GM19193 (cell line): ENCODE measurements around the gene IL27RA.
A peak's percentile ranks its signal among the peaks of the same experiment; 100 is the strongest.

ENCODE experiments used
- POLR2A ChIP-seq: IDR thresholded peaks from 4 replicates; pipeline ENCODE4 v1.6.1; 2011; ENCODE audit not compliant: insufficient read depth, insufficient read length; ENCODE audit errors: extremely low read depth

Gene IL27RA

DNA sequence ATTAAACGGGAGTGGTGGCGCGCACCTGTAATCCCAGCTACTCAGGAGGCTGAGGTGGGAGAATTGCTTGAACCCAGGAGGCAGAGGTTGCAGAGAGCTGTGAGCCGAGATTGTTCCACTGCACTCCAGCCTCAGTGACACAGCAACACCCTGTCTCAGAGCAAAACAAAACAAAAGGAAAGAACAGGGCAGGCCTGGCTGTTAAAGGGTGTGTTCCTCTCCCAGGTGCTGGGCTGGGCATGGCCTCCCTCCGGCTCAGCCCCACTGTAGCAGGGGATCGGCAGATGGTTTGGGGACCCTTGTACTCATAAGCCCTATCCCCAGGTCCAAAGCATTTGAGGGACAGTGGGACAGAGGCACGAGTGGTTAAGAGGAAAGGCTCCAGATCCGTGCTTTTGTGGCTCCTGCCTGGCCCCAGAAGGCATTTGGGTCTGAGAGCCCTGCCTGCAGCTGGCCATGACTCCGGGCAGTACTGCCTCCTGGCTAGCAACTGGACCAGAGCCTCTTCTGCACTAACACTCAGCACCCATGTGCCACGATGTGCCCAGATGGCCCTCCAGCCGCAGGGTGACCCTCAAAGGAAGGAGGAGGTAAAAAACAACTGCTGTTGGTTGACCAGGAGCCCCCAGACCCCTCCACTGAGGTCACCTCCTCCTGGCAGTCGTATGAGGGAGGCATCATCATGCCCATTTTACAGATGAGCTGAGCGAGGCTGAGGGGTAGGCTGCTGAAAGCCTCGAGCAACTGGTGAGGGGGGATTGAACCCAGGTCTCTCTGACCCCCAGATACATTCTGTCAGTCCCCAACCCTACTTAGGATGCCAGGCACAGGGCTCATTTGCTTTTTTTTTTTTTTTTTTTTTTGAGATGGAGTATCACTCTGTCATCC is 35.4 kb upstream of the IL27RA start:
- no peak for TF ChIP-seq POLR2A

DNA sequence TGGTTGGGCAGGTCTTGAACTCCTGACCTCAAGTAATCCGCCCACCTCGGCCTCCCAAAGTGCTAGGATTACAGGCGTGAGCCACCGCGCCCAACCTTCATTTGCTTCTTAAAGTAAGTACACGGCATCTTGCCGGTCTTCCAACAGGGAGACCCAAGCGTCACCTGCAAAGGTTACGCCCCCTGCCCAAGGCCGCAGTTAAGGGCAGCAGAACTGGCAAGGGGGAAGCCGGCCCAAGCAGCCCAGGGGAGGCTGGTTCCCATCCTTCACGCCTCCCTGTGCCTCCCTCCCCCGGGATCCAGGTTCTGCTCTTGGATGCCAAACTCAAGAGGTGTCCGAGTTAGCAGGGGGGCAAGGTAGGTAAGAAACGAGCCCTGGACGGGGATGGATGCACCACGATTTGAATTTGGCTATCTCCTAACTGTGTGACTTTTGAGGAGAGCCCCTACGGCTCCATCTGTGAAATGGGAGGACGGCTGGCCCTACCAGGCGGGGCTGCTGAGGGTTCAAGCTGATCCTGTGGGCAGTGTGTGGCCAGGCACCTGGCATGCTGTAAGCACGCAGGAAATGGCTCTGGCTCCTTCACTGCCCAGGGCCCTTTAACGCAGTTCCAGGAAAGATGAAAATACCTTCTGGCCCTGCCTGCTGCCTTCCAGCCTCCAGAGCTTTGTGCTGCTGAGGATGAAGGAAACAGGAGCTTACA is 34.5 kb upstream of the IL27RA start:
- TF ChIP-seq POLR2A: no peak

DNA sequence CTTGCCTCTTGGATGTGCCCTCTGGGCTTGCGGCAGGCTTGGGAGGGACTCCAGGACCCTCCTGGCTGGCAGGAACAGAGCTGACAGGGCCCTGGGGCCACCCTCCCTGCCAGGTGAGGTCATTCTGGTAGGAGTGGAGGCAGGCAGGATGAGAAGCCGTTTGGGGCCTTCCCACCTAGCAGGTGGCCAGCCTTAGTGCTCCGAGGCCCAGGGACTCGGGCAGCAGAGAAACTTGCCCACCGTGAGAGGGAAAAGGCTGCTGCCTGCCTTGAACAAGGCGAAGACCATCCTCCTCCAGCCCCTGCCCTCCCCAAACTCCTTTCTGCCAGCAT is 34.0 kb upstream of the IL27RA start:
- no peak for TF ChIP-seq POLR2A

GRCh38 chr19:13998426-13998825 is 33.1 kb upstream of the IL27RA start:
- TF ChIP-seq POLR2A: no peak

DNA sequence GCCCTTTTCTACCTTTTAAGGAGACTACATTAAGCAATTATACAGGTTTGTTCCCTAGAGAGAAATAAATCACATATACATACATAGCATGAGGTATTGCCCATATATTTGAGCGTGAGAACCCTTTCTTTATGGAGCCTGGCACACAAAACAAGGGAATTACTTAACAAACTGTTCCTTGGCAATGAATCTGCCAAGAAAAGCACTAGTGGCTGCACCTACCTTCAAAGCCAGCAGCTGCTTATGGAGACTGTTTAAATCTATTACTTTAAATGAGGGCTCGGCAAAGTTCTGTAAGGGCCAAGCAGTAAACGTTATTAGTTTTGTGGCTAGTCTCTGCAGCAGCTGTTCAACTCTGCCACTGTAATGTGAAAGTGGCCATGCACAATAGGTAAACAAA is 32.5 kb upstream of the IL27RA start:
- TF ChIP-seq POLR2A: no peak

GRCh38 chr19:14000691-14001375 is 30.7 kb upstream of the IL27RA start:
- TF ChIP-seq POLR2A: no peak

- no peak for TF ChIP-seq POLR2A
Observed at GRCh38 chr19:14002571-14003250, 28.9 kb upstream of the IL27RA start.

- no peak for TF ChIP-seq POLR2A
Observed at GRCh38 chr19:14003251-14004055, 28.1 kb upstream of the IL27RA start.

DNA sequence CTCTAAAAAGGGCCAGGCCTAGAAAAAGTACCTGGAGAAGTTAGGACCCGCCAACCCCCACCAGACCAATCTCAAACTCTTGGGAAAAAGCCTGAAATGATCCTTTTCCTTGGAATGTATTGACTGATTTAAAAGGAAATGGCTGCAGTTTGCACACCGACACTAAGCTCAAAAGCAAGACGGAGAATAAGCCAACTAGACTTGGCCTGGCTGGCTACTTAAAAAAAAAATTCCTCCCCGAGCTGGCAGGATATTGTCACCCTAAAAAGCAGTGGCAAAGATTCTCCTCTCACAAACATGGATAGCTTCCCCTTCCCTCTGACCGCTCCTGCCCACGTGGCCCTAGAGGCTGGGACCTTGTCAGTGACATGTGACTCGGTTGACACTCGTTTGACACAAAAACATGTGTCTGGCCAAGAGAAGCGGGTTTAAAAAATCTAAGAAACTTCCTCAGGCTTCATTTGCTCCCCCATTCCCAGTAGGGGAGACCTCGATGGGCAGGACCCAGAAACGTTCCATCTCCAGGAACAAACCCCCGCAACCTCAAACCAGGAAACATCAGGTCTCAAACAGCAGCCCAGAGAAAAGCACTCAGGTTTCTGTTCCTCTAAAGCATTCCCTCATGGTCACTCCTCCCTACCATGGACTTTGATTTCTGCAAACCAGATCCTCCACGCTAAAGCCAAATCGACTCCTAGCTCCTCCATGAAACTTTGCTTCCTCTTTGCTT is 26.8 kb upstream of the IL27RA start:
- no peak for TF ChIP-seq POLR2A

DNA sequence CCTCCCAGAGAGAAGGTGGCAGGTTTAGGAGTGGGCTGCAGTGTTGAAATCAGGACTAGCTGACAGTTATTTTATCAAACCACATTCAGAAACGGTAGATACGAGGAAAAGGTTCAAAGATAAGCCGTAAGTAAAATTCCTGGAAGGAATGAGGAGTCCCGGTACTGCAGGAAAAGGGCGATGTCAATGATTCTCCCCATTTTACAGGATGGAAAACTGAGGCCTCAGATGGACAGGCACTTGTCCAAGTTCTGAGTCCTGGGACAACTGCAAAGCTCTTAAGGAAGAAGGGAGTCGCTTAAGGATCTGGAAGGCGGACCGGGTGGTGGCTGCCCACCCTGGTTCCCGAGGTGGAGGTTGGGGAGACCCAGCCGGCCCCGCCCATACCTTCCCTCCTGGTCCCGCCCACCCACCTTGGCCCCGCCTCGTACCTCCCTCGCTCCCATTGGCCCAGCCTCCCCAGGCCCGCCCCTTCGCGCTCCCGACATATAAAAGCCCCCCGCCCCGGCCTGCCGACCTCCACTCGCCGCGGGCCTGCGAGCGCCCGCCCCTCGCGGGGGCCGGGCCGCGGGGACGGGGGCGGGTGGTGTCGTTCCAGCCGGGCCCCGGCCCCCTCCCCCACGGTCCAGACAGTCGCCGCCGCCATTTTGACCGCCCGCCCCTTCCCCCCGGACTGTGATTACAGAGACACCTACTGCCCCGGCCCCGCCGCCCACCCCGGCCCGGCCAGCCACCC is 26.0 kb upstream of the IL27RA start:
- TF ChIP-seq POLR2A: peak; percentile 70

GRCh38 chr19:14006085-14006765 is 25.3 kb upstream of the IL27RA start, which contains the start of gene RFX1:
RFX1 (minus strand) TSS chr19:14006320; CDS start chr19:13993843, 12,477 bp downstream.
- TF ChIP-seq POLR2A: no peak
